Activated naive CD8-positive, alpha-beta T cell treated with anti-CD3 and anti-CD28 coated beads, Interleukin-2, amount 10 ng/mL, durations not matched to agents 7 days and 5 days (primary cell): Measurements from ENCODE around the gene C1orf185. TPM values are rescaled to one million over a fixed set of nuclear protein-coding genes. Genes with fewer than 3 reads are reported as not detected.
"Not testable (repeated sequence)": the region's sequence is repeated elsewhere in the genome, so short reads cannot be mapped to it uniquely, and the experiment has no call there.

Experiments
- ATAC-seq: fragments of 150-1000 bp; cut with Tn5 transposase; one replicate; pipeline ENCODE4 v1.10.0; 2021; ENCODE audit warnings: low read depth, moderate library complexity
- POLR2A ChIA-PET: fragments of 350-600 bp; sonication (Branson Sonifier 250); formaldehyde crosslinking; loops from one replicate; lab custom pipeline; 2021; ENCODE audit warnings: antibody characterized with exemption; lab: Charles Lee
- DNase-seq: peaks from one replicate; pipeline ENCODE4 v3.0.0; 2021
- H3K27ac Mint-ChIP-seq: one replicate; pipeline ENCODE4 v1.8.0; 2022; ENCODE audit warnings: mild to moderate bottlenecking, mixed read lengths
- H3K27me3 Mint-ChIP-seq: one replicate; pipeline ENCODE4 v1.8.0; 2022; ENCODE audit warnings: mild to moderate bottlenecking, moderate library complexity, mixed read lengths
- H3K36me3 Mint-ChIP-seq: one replicate; pipeline ENCODE4 v1.8.0; 2021; ENCODE audit warnings: mild to moderate bottlenecking, mixed read lengths
- H3K4me1 Mint-ChIP-seq: one replicate; pipeline ENCODE4 v1.8.0; 2021; ENCODE audit warnings: mixed read lengths
- H3K4me3 Mint-ChIP-seq: one replicate; pipeline ENCODE4 v1.8.0; 2022; ENCODE audit warnings: mild to moderate bottlenecking, moderate library complexity, mixed read lengths
- H3K9me3 Mint-ChIP-seq: one replicate; pipeline ENCODE4 v1.8.0; 2021; ENCODE audit warnings: mixed read lengths
- total RNA-seq, 2 experiments: library from RNA; stranded (reverse); gene quantifications; one replicate each; pipeline ENCODE4 v1.2.3, GENCODE V29; 2021

The C1orf185 gene
- total RNA-seq, 2 experiments from 2014 or later, result not detected

DNA sequence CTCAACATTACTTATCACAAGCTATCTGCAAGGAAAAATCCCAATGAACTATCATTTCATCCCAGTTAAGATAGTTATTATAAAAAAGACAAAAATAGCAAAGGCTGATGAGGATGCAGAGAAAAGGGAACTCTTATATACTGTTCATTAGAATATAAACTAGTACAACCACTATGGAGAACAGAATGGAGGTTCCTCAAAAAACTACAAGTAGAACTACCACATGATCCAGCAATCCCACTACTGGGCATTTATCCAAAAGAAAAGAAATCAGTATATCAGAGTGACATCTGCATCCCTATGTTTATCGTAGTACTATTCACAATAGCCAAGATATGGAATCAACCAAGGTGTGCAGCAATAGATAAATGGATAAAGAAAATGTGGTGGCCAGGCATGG lies 4.9 kb upstream of the C1orf185 start:
- peaks cover 32% of the 10 kb centered on the region for H3K27me3 Mint-ChIP-seq
- POLR2A ChIA-PET, result no interaction called here
- no peak overlapping the region for H3K4me3 Mint-ChIP-seq
- no peaks in the 10 kb centered on the region for H3K4me1 Mint-ChIP-seq
- ATAC-seq (no peak), DNase-seq (no peak)
- H3K9me3 Mint-ChIP-seq, result peaks cover 2% of the 10 kb centered on the region
- no peak overlapping the region for H3K27ac Mint-ChIP-seq
- H3K36me3 Mint-ChIP-seq, result no peaks in the 10 kb centered on the region

DNA sequence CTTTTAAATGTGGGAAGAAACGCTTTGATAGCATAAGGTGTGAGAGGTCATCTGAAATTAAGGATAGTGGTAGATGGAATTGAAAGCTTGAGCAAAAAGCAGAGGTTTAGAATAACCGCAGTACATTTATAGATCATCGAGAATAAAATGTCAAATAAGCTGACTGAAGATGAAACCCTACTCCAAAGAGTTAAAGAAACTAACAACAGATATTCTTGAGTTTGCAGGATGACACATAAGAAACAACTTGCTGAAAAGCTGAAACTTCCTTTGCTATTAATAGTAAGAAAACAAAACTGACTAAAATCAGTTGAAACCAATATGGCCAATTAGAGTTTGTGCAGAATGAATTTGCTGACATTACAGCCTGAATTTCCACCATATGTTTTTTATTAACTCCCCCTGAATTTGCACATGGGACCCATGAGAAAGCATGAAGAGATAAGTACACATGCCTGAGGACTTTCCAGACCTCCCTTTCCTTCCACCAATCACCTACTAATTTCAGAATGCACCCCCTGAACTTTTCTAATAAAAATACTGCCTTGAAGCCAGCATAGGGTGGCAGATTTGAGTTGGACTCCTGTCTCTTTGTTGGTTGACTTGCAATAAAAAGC lies 1.7 kb upstream of the C1orf185 start:
- POLR2A ChIA-PET, result interaction anchor here (0.6 kb wide), 1 partner anchor 152 kb away, joined by 3 read pairs; no protein-coding TSS in a partner anchor
- Mint-ChIP-seq H3K27me3 (peaks cover 26% of the 10 kb centered on the region), H3K4me1 (no peaks in the 10 kb centered on the region), H3K27ac (no peak overlapping the region), H3K36me3 (no peaks in the 10 kb centered on the region), H3K9me3 (peaks cover 2% of the 10 kb centered on the region), H3K4me3 (no peak overlapping the region)
- ATAC-seq (no peak), DNase-seq (no peak)

GRCh38 chr1:51114137-51114536 lies 12.1 kb downstream of the C1orf185 start:
- no peaks in the 10 kb centered on the region for H3K4me1 Mint-ChIP-seq
- ATAC-seq (no peak), DNase-seq (no peak)
- H3K9me3 Mint-ChIP-seq, result no peaks in the 10 kb centered on the region
- H3K27ac Mint-ChIP-seq, result no peak overlapping the region
- peaks cover 24% of the 10 kb centered on the region for H3K27me3 Mint-ChIP-seq
- no peaks in the 10 kb centered on the region for H3K36me3 Mint-ChIP-seq
- POLR2A ChIA-PET, result no interaction called here
- no peak overlapping the region for H3K4me3 Mint-ChIP-seq

GRCh38 chr1:51115714-51116404 lies 13.8 kb downstream of the C1orf185 start:
- POLR2A ChIA-PET, result no interaction called here
- H3K27ac Mint-ChIP-seq, result no peak overlapping the region
- no peak for ATAC-seq
- peaks cover 20% of the 10 kb centered on the region for H3K27me3 Mint-ChIP-seq
- H3K9me3 Mint-ChIP-seq, result no peaks in the 10 kb centered on the region
- no peaks in the 10 kb centered on the region for H3K36me3 Mint-ChIP-seq
- no peaks in the 10 kb centered on the region for H3K4me1 Mint-ChIP-seq
- DNase-seq, result no peak
- H3K4me3 Mint-ChIP-seq, result no peak overlapping the region

- DNase-seq (no peak), ATAC-seq (no peak)
- Mint-ChIP-seq H3K27me3 (peaks cover 31% of the 10 kb centered on the region), H3K27ac (no peak overlapping the region), H3K36me3 (no peaks in the 10 kb centered on the region), H3K9me3 (no peaks in the 10 kb centered on the region), H3K4me1 (no peaks in the 10 kb centered on the region), H3K4me3 (no peak overlapping the region)
- POLR2A ChIA-PET, result no interaction called here
Observed at GRCh38 chr1:51119331-51119730, 17.3 kb downstream of the C1orf185 start.

DNA sequence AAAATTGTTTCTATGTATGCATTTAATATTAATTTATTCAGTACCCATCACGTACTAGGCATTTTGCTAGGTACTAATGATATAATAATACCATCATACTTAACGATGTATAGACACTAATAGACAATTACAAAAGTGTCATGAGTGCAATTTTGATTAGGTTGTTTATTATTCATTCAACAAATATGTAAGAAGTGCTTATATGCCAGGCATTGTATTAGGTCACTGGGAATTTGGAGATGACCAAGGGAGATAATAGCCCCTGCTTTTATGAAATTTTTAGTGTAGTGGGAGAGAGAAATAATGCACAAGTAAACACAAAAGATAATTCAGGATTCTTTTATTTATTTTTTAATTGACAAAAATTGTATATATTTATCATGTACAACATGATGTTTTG lies 18.6 kb downstream of the C1orf185 start:
- no peak for DNase-seq
- no peak for ATAC-seq
- H3K36me3 Mint-ChIP-seq, result no peaks in the 10 kb centered on the region
- POLR2A ChIA-PET, result no interaction called here
- H3K9me3 Mint-ChIP-seq, result no peaks in the 10 kb centered on the region
- no peaks in the 10 kb centered on the region for H3K4me1 Mint-ChIP-seq
- no peak overlapping the region for H3K27ac Mint-ChIP-seq
- H3K4me3 Mint-ChIP-seq, result no peak overlapping the region
- H3K27me3 Mint-ChIP-seq, result peaks cover 29% of the 10 kb centered on the region

DNA sequence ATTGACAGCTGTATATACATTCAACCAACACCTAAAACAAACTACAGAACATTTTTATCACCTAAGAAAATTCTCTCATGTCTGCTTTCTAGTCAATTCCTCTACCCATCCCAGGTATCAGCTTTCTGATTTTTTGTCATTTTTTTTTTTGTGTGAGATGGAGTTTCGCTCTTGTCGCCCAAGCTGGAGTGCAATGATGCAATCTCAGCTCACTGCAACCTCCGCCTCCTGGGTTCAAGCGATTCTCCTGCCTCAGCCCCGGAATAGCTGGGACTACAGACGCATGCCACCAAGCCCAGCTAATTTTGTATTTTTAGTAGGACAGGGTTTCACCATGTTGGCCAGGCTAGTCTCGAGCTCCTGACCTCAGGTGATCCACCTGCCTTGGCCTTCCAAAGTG lies 25.1 kb downstream of the C1orf185 start:
- H3K4me1 Mint-ChIP-seq, POLR2A ChIA-PET, H3K36me3 Mint-ChIP-seq, H3K4me3 Mint-ChIP-seq, H3K9me3 Mint-ChIP-seq, ATAC-seq, DNase-seq, H3K27ac Mint-ChIP-seq: not testable (repeated sequence)
- H3K27me3 Mint-ChIP-seq, result peaks cover 18% of the 10 kb centered on the region

DNA sequence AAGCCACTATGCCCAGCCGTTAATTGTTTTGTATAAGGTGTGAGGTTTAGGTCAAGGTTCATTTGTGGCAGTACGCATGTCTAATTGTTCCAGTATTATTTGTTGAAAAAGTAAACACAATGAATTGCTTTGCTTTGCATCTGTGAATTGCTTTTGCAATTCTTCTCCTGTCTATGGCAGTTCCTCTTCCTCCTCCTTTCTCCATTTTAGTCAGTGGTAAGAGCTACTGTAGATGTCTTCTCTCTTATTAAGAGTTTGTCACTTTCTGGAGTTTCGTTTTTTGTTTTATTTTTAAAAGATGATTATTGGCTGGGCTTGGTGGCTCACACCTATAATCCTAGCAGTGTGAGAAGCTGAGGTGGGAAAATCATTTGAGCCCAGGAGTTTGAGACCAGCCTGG lies 29.2 kb downstream of the C1orf185 start:
- ATAC-seq (no peak), DNase-seq (no peak)
- H3K27me3 Mint-ChIP-seq, result peaks cover 23% of the 10 kb centered on the region
- no peak overlapping the region for H3K27ac Mint-ChIP-seq
- POLR2A ChIA-PET, result no interaction called here
- H3K4me3 Mint-ChIP-seq, result no peak overlapping the region
- H3K4me1 Mint-ChIP-seq, result no peaks in the 10 kb centered on the region
- H3K9me3 Mint-ChIP-seq, result peaks cover 8% of the 10 kb centered on the region
- no peaks in the 10 kb centered on the region for H3K36me3 Mint-ChIP-seq

DNA sequence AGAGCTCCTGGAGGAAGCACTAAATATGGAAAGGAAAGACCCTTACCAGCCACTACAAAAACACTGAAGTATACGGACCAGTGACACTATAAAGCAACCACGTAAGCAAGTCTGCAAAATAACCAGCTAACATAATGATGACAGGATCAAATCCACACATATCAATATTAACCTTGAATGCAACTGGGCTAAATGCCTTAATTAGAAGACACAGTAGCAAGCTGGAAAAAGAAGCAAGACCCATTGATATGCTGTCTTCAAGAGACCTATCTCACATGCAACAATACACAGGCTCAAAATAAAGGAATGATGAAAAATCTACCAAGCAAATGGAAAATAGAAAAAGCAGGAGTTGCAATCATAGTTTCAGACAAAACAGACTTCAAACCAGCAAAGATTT lies 31.0 kb downstream of the C1orf185 start:
- ATAC-seq, result no peak
- Mint-ChIP-seq H3K27me3 (peaks cover 28% of the 10 kb centered on the region), H3K9me3 (peaks cover 12% of the 10 kb centered on the region), H3K4me3 (no peak overlapping the region), H3K27ac (no peak overlapping the region), H3K4me1 (no peaks in the 10 kb centered on the region), H3K36me3 (no peaks in the 10 kb centered on the region)
- DNase-seq, result no peak
- POLR2A ChIA-PET, result no interaction called here

DNA sequence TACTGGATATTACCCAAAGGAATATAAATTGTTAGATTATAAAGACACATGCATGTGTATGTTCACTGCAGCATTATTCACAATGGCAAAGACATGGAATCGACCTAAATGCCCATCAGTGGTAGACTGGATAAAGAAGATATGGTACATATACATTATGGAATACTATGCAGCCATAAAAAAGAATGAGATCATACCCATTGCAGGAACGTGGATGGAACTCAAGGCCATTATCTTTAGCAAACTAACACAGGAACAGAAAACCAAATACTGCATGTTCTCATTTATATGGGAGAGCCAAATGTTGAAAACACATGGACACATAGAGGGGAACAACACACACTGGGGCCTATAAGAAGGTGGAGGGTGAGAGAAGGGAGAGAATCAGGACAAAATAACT lies 35.7 kb downstream of the C1orf185 start:
- DNase-seq, H3K9me3 Mint-ChIP-seq, H3K4me1 Mint-ChIP-seq, H3K36me3 Mint-ChIP-seq, ATAC-seq, POLR2A ChIA-PET, H3K4me3 Mint-ChIP-seq, H3K27ac Mint-ChIP-seq: not testable (repeated sequence)
- peaks cover 36% of the 10 kb centered on the region for H3K27me3 Mint-ChIP-seq

GRCh38 chr1:51139474-51139873 lies 37.4 kb downstream of the C1orf185 start:
- POLR2A ChIA-PET, result no interaction called here

DNA sequence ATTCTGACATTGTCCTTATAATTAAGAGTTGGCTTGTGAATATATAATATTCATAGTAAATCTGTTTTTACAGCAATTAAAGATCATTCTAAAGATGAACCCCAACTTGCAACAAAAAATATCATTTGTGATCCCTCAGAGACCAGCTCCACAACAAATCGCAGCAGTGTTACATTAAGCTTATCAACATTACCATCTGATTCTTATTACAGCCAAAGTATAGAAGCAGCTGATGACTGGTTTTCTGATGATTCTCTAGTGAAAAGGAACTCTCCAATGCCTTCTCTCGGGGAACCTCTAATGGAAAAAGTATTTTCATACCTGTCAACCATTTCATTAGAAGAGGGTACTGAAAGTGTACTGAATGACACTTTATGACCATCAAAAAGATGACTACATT lies 45.4 kb downstream of the C1orf185 start:
- no peak for ATAC-seq
- Mint-ChIP-seq H3K27me3 (peaks cover 19% of the 10 kb centered on the region), H3K4me1 (no peaks in the 10 kb centered on the region), H3K4me3 (no peak overlapping the region), H3K27ac (no peak overlapping the region), H3K9me3 (no peaks in the 10 kb centered on the region), H3K36me3 (no peaks in the 10 kb centered on the region)
- POLR2A ChIA-PET, result no interaction called here
- no peak for DNase-seq

More at GRCh38 chr1:51139474-51139873, 37.4 kb downstream of the C1orf185 start:
- Mint-ChIP-seq H3K36me3 (no peaks in the 10 kb centered on the region), H3K4me3 (no peak overlapping the region), H3K27me3 (peaks cover 33% of the 10 kb centered on the region), H3K4me1 (no peaks in the 10 kb centered on the region), H3K9me3 (peaks cover 4% of the 10 kb centered on the region), H3K27ac (no peak overlapping the region)
- ATAC-seq (no peak), DNase-seq (no peak)

DNA sequence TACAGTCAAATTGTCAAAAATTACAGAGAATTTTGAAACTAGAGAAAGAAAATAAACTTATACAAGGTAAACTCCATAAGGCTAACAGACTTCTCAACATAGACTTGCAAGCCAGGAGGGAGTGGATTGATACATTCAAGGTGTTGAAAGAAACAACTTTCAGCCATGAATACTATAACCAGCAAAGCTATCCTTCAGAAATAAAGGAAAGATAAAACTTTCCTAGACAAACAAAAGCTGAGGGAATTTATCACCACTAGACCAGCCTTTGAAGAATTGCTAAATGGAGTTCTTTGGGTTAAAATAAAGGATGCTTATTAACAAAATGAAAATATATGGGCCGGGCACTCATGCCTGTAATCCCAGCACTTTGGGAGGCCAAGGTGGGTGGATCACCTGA lies 52.7 kb downstream of the C1orf185 start:
- no peak for DNase-seq
- Mint-ChIP-seq H3K9me3 (peaks cover 11% of the 10 kb centered on the region), H3K4me1 (peaks cover 8% of the 10 kb centered on the region), H3K27ac (no peak overlapping the region), H3K27me3 (peaks cover 2% of the 10 kb centered on the region), H3K4me3 (no peak overlapping the region), H3K36me3 (peaks cover 15% of the 10 kb centered on the region)
- POLR2A ChIA-PET, result no interaction called here
- no peak for ATAC-seq

DNA sequence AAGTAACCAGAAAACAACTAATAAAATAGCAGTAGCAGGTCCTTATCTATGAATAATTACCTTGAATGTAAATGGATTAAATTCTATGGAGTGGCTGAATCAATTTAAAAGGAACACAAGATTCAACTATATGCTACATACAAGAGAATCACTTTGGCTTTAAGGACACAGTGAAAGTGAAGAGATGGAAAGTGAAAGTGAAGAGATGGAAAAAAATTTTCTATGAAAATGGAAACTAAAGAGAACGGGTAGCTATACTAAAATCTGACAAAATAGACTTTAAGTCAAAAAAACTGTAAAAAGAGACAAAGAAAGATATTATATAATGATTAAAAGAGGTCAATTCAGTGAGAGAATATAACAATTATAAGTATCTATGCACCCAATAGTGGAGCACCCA lies 54.7 kb downstream of the C1orf185 start:
- peaks cover 8% of the 10 kb centered on the region for H3K4me1 Mint-ChIP-seq
- peaks cover 3% of the 10 kb centered on the region for H3K27me3 Mint-ChIP-seq
- DNase-seq (no peak), ATAC-seq (no peak)
- H3K27ac Mint-ChIP-seq, result peak overlapping the region; percentile 70
- peaks cover 11% of the 10 kb centered on the region for H3K9me3 Mint-ChIP-seq
- peaks cover 15% of the 10 kb centered on the region for H3K36me3 Mint-ChIP-seq
- H3K4me3 Mint-ChIP-seq, result peak overlapping the region; percentile 70
- POLR2A ChIA-PET, result no interaction called here
